ENCODE results near the gene DPYSL4. TPM values are rescaled to one million over a fixed set of nuclear protein-coding genes. Genes with fewer than 3 reads are reported as not detected.

The DPYSL4 gene
- total RNA-seq, 1 donor from 2014 or later, result 17.7 TPM

DNA sequence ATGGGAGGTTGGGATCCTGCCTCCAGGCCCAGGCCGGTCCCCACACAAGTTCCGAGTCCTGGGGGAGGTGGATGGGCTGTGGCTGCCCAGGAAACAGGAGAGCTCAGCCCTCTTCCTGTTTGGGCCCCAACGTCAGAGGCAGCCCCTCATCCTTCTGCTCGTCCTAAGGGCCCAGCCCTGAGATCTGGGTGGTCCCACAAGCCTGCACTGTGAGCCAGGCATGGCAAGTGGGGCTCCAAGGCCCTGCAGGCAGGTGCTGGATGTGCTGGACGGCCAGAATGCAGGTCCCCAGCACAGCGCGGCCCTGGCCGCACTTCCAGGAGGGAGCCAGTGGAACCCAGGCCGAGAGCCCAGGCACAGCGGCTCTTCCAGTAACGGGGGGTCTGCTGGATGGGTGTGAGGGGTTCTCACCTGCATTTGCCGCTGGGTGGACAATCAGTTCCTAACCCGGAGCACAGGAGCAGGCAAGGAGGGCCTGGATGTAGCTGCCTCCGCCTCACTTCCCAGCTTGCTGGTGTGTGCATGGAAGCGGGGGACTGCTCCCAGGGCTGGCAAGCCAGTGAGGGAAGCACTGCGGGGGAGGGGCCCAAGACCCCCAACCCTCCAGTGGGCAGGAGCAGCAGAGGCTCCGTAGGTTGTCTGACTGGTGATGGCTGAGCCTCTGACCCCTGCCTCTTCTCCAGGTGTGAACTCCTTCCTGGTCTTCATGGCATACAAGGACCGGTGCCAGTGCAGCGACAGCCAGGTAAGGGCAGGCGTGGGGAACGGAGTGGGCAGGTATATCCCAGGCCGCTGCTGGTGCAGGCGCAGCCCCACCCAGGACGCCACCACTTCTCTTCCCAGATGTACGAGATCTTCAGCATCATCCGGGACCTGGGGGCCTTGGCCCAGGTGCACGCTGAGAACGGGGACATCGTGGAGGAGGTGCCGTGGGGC is 9.7 kb downstream of the DPYSL4 start:
- no peaks in the 10 kb centered on the region for H3F3A ChIP-seq (ENCODE audit: low read depth)
- no peak overlapping the region for H3K4me2 ChIP-seq
- H3K36me3 ChIP-seq, result no peaks in the 10 kb centered on the region
- Mint-ChIP-seq H3K27me3 (ENCODE audit: insufficient read depth, low read depth) (peaks cover 2% of the 10 kb centered on the region), H3K36me3 (peaks cover 14% of the 10 kb centered on the region), H3K9me3 (no peaks in the 10 kb centered on the region), H3K27ac (no peak overlapping the region), H3K4me3 (no peak overlapping the region), H3K4me1 (no peaks in the 10 kb centered on the region)
- no peak overlapping the region for H3K9ac ChIP-seq
- no peaks in the 10 kb centered on the region for H3K27me3 ChIP-seq
- no peaks in the 10 kb centered on the region for H3K4me1 ChIP-seq
- H3K27ac ChIP-seq, result no peak overlapping the region
- H3K4me3 ChIP-seq, result no peak overlapping the region
- TF ChIP-seq EZH2phosphoT487 (IDR thresholded peaks at IDR 0.05), result no peak
- H3K79me2 ChIP-seq (ENCODE audit: low read depth), result no peaks in the 10 kb centered on the region
- no peak overlapping the region for H2AFZ ChIP-seq (replicated peaks)
- DNase-seq (ENCODE audit: low spot score), result no peak
- peaks cover 20% of the 10 kb centered on the region for H4K20me1 ChIP-seq (ENCODE audit: low read depth)
- no peaks in the 10 kb centered on the region for H3K9me3 ChIP-seq (ENCODE audit: low read depth)

DNA sequence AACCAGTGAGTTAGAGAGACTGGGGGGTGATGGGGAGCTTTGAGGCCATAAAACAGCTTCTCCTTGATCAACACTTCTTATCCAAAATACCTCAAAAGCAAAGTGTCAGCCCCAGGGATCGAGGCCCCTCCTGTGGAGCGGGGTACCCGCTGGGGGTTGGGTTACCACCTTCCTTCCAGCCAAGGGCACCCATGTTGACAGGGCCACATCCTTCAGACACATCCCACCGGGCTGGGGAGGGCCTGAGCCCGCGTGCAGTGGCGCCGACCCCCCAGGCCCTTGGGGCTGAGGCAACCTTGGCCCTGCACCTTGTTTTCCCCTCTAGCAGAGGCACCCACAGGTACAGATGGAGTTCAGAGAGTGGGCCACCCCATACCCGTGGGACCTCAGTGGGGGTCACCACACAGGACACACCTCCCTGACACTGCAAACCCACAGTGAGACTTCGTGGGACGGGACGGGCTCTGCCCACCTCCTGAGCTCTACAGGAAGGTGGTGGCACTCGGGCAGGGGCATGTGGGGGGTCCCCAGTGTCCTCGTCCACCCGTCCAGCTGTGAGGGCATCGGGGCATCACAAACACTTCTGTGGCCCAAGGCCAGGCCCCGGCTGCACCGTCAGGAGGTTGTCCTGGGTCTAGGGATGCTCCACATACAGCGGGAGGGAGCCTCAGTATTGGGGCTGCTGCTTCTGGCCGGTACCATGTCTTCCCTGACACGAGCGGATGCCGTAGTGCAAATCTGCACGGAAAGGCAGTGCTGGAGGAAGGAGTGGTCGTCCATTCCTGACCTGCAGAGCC is 10.7 kb downstream of the DPYSL4 start:
- H3K4me2 ChIP-seq, result no peak overlapping the region
- no peaks in the 10 kb centered on the region for H3F3A ChIP-seq (ENCODE audit: low read depth)
- H3K9ac ChIP-seq, result no peak overlapping the region
- no peaks in the 10 kb centered on the region for H3K9me3 ChIP-seq (ENCODE audit: low read depth)
- Mint-ChIP-seq H3K36me3 (peaks cover 10% of the 10 kb centered on the region), H3K4me3 (no peak overlapping the region), H3K9me3 (no peaks in the 10 kb centered on the region), H3K27ac (no peak overlapping the region), H3K27me3 (ENCODE audit: insufficient read depth, low read depth) (no peaks in the 10 kb centered on the region), H3K4me1 (no peaks in the 10 kb centered on the region)
- no peaks in the 10 kb centered on the region for H3K4me1 ChIP-seq
- H3K4me3 ChIP-seq, result no peak overlapping the region
- no peak overlapping the region for H2AFZ ChIP-seq (replicated peaks)
- H3K27ac ChIP-seq, result no peak overlapping the region
- H3K27me3 ChIP-seq, result no peaks in the 10 kb centered on the region
- no peak for DNase-seq (ENCODE audit: low spot score)
- no peaks in the 10 kb centered on the region for H3K79me2 ChIP-seq (ENCODE audit: low read depth)
- no peak for TF ChIP-seq EZH2 (IDR thresholded peaks at IDR 0.05)
- TF ChIP-seq EZH2phosphoT487 (IDR thresholded peaks at IDR 0.05), result no peak
- TF ChIP-seq, protein P1, sequence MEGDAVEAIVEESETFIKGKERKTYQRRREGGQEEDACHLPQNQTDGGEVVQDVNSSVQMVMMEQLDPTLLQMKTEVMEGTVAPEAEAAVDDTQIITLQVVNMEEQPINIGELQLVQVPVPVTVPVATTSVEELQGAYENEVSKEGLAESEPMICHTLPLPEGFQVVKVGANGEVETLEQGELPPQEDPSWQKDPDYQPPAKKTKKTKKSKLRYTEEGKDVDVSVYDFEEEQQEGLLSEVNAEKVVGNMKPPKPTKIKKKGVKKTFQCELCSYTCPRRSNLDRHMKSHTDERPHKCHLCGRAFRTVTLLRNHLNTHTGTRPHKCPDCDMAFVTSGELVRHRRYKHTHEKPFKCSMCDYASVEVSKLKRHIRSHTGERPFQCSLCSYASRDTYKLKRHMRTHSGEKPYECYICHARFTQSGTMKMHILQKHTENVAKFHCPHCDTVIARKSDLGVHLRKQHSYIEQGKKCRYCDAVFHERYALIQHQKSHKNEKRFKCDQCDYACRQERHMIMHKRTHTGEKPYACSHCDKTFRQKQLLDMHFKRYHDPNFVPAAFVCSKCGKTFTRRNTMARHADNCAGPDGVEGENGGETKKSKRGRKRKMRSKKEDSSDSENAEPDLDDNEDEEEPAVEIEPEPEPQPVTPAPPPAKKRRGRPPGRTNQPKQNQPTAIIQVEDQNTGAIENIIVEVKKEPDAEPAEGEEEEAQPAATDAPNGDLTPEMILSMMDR (IDR thresholded peaks at IDR 0.05), result no peak
- H3K36me3 ChIP-seq, result no peaks in the 10 kb centered on the region
- peaks cover 20% of the 10 kb centered on the region for H4K20me1 ChIP-seq (ENCODE audit: low read depth)

DNA sequence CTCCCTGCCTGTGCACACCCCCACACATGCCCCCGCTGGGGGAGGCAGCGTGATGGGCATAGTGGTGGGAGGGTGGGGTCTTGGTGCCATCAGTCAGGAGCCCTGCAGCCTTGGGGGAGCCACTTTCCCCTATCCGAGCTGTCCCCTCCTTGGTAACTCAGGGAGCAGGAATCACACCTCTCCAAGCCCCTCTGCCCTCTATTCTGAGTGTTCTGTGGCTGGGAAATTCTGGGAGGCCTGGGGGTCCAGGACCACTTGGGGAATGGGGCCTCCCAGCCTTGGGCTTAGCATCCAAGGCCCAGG is 11.3 kb downstream of the DPYSL4 start:
- H2AFZ ChIP-seq (replicated peaks), result no peak overlapping the region
- H3K4me1 Mint-ChIP-seq, result no peaks in the 10 kb centered on the region
- no peak overlapping the region for H3K27ac Mint-ChIP-seq
- no peak overlapping the region for H3K9ac ChIP-seq
- no peaks in the 10 kb centered on the region for H3K4me1 ChIP-seq
- H3K27me3 ChIP-seq, result no peaks in the 10 kb centered on the region
- H3K36me3 ChIP-seq, result no peaks in the 10 kb centered on the region
- H3K79me2 ChIP-seq (ENCODE audit: low read depth), result no peaks in the 10 kb centered on the region
- no peak overlapping the region for H3K27ac ChIP-seq
- no peaks in the 10 kb centered on the region for H3K9me3 Mint-ChIP-seq
- DNase-seq (ENCODE audit: low spot score), result no peak
- no peak overlapping the region for H3K4me3 Mint-ChIP-seq
- peaks cover 7% of the 10 kb centered on the region for H3K36me3 Mint-ChIP-seq
- H3K27me3 Mint-ChIP-seq (ENCODE audit: insufficient read depth, low read depth), result no peaks in the 10 kb centered on the region
- no peak overlapping the region for H3K4me2 ChIP-seq
- no peak for TF ChIP-seq EZH2phosphoT487 (IDR thresholded peaks at IDR 0.05)
- H4K20me1 ChIP-seq (ENCODE audit: low read depth), result peaks cover 17% of the 10 kb centered on the region
- no peaks in the 10 kb centered on the region for H3F3A ChIP-seq (ENCODE audit: low read depth)
- no peaks in the 10 kb centered on the region for H3K9me3 ChIP-seq (ENCODE audit: low read depth)
- no peak overlapping the region for H3K4me3 ChIP-seq

DNA sequence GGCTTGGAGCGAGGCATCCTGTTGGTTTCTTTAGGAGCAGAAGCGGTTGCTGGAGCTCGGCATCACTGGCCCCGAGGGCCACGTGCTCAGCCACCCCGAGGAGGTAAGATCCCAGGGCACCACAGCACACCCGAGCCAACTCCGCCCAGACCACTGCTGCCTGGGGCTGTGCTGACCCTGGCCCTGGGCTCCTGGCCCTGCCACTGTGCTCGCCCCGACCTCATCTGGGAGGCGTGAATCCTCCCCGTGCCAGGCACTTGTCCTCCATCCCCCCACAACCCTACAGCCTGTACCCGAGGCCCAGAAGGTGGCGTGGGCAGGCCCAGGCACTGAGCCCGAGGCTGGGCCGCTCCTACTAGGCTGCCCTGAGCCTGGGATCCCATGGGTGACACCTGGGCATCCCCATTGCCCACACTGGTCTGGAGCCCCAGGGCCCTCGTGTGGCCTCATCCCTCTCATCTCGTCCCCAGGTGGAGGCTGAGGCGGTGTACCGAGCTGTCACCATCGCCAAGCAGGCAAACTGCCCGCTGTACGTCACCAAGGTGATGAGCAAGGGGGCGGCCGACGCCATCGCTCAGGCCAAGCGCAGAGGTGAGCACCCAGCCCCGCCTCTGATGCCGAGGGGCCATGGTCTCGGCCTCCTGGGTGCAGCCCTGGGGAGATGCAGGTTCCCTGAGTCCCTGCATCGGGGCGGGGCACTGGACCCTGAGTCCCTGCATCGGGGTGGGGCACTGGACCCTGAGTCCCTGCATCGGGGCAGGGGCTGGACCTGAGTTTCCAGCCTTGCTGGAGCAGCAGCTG is 11.8 kb downstream of the DPYSL4 start:
- H2AFZ ChIP-seq (replicated peaks), result no peak overlapping the region
- Mint-ChIP-seq H3K4me3 (no peak overlapping the region), H3K27me3 (ENCODE audit: insufficient read depth, low read depth) (peaks cover 4% of the 10 kb centered on the region), H3K9me3 (no peaks in the 10 kb centered on the region), H3K4me1 (no peaks in the 10 kb centered on the region), H3K27ac (no peak overlapping the region), H3K36me3 (peaks cover 6% of the 10 kb centered on the region)
- H3K9ac ChIP-seq, result no peak overlapping the region
- DNase-seq (ENCODE audit: low spot score), result no peak
- H3K36me3 ChIP-seq, result no peaks in the 10 kb centered on the region
- no peak overlapping the region for H3K4me3 ChIP-seq
- H3K27ac ChIP-seq, result no peak overlapping the region
- H3K4me2 ChIP-seq, result no peak overlapping the region
- no peaks in the 10 kb centered on the region for H3K4me1 ChIP-seq
- H3K79me2 ChIP-seq (ENCODE audit: low read depth), result no peaks in the 10 kb centered on the region
- TF ChIP-seq EZH2phosphoT487 (IDR thresholded peaks at IDR 0.05) (no peak), EZH2 (IDR thresholded peaks at IDR 0.05) (no peak)
- TF ChIP-seq, protein P1 (IDR thresholded peaks at IDR 0.05), result no peak
- H4K20me1 ChIP-seq (ENCODE audit: low read depth), result peaks cover 11% of the 10 kb centered on the region
- no peaks in the 10 kb centered on the region for H3K9me3 ChIP-seq (ENCODE audit: low read depth)
- no peaks in the 10 kb centered on the region for H3K27me3 ChIP-seq
- H3F3A ChIP-seq (ENCODE audit: low read depth), result no peaks in the 10 kb centered on the region
